GM21381 (cell line): ENCODE results near the gene CELA3A.
A peak's percentile ranks its signal among the peaks of the same experiment; 100 is the strongest.

Experiments
- ATAC-seq: cut with Tn5 transposase; IDR thresholded peaks from one replicate; pipeline ENCODE4 v1.9.1; 2021; ENCODE audit warnings: mild to moderate bottlenecking, moderate library complexity; ENCODE audit not compliant: unreplicated experiment

Gene CELA3A

GRCh38 chr1:22045604-22046228 is 44.3 kb downstream of the CELA3A start:
- ATAC-seq = no peak

GRCh38 chr1:22048351-22049192 is 47.1 kb downstream of the CELA3A start:
- no peak for ATAC-seq

GRCh38 chr1:22050330-22050729 is 48.9 kb downstream of the CELA3A start:
- ATAC-seq = no peak

DNA sequence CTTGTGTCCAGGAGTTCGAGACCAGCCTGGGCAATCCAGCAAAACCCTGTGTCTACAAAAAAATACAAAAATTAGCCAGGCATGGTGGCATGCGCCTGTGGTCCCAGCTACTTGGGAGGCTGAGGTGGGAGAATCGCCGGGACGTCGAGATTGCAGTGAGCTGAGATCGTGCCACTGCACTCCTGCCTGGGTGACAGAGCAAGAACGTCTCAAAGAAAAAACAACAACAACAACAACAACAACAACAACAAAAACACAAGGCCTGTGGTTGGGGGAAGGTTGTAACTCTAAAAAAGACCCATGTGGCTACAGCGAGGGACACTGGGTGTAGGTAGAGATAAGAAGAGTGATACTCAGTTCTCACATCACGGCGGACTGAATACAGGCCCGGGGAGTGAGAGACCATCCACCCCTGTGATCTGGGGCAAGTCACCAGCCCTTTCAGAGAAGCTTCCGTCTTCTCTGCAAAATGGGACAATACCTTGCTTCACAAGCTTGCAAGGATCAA is 50.2 kb downstream of the CELA3A start:
- no peak for ATAC-seq

DNA sequence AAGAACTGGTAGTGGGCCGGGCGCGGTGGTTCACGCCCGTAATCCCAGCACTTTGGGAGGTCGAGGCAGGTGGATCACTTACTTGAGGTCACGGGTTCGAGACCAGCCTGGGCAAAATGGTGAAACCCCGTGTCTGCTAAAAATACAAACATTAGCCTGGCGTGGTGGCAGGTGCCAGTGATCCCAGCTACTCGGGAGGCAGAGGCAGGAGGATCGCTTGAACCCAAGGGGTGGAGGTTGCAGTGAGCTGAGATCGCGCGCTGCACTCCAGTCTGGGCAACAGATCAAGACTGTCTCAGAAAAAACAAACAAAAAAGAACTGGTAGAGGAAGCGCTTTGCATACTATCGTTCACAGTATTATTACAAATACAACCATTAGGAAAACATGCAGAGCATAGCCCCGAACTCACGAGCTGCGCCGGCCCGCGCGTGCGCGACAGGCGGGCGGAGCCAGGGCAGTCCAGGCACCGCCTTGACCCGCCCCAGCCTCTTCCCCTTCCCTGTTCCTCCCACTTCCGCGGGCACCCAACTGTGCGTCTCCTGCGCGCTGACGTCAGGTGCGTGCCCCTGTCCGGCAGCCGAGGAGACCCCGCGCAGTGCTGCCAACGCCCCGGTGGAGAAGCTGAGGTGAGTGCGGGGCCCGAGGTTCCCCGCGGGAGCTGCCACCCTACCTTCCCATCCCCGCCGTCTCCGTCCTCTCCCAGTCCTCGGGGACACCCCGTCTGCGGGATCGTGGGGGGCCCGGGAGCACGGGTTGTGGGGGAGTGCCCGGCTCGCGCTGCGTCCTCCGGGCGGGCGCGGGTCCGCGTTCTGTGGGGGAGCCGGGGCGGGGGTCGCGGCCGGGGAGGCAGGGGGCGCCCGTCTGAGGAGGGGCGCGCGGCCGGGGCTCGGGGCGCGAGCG is 50.9 kb downstream of the CELA3A start, which contains the start of gene CDC42:
CDC42 (plus strand) TSS at position 595 of the 902 bp plus-strand sequence. CDS start 25,770 bp downstream, outside the sequence.
- peak; percentile 89 for ATAC-seq

- peak; percentile 38 for ATAC-seq
These were observed 51.8 kb downstream of the CELA3A start for GRCh38 chr1:22053017-22053860.

GRCh38 chr1:22053861-22054770 is 52.7 kb downstream of the CELA3A start:
- no peak for ATAC-seq

- no peak for ATAC-seq
These were observed 54.0 kb downstream of the CELA3A start for GRCh38 chr1:22055463-22055862.

GRCh38 chr1:22056043-22056442 is 54.6 kb downstream of the CELA3A start:
- ATAC-seq = no peak

GRCh38 chr1:22056936-22057335 is 55.5 kb downstream of the CELA3A start:
- ATAC-seq = no peak

- no peak for ATAC-seq
These were observed 56.4 kb downstream of the CELA3A start for GRCh38 chr1:22057861-22058260.
